WTC11 (cell line): ENCODE results near the gene MDM1. TPM values are rescaled to one million over a fixed set of nuclear protein-coding genes. Genes with fewer than 3 reads are reported as not detected.

Experiments
- ATAC-seq: fragments of 200-7000 bp; cut with Tn5 transposase; 2 replicates; pipeline ENCODE4 v1.10.0; 2021; ENCODE audit warnings: mild to moderate bottlenecking, moderate library complexity
- CTCF ChIA-PET: fragments of 300-600 bp; sonication (Branson Sonifier 250); formaldehyde crosslinking; loops from one replicate; lab custom pipeline; 2021; ENCODE audit warnings: antibody characterized with exemption; lab: Charles Lee
- POLR2A ChIA-PET: fragments of 350-600 bp; sonication (Branson Sonifier 250); formaldehyde crosslinking; loops from one replicate; lab custom pipeline; 2021; ENCODE audit warnings: antibody characterized with exemption; lab: Charles Lee
- DNase-seq: peaks from one replicate; pipeline ENCODE4 v3.0.0; 2021; ENCODE audit warnings: low spot score
- H3K27ac Mint-ChIP-seq: 2 replicates; pipeline ENCODE4 v1.8.0; 2021; ENCODE audit warnings: mixed read lengths
- H3K27me3 Mint-ChIP-seq: 2 replicates; pipeline ENCODE4 v1.8.0; 2021; ENCODE audit warnings: low read depth, mild to moderate bottlenecking, moderate library complexity, mixed read lengths
- H3K36me3 Mint-ChIP-seq: 2 replicates; pipeline ENCODE4 v1.8.0; 2021; ENCODE audit warnings: mixed read lengths
- H3K4me1 Mint-ChIP-seq: 2 replicates; pipeline ENCODE4 v1.8.0; 2022; ENCODE audit warnings: mixed read lengths
- H3K4me3 Mint-ChIP-seq: 2 replicates; pipeline ENCODE4 v1.8.0; 2021; ENCODE audit warnings: mild to moderate bottlenecking, moderate library complexity, mixed read lengths
- H3K9me3 Mint-ChIP-seq: 2 replicates; pipeline ENCODE4 v1.8.0; 2021; ENCODE audit warnings: mixed read lengths
- ATF1 ChIP-seq: sonication (generic); formaldehyde crosslinking; IDR thresholded peaks from 2 replicates; pipeline ENCODE4 v1.8.1; 2023; ENCODE audit warnings: mild to moderate bottlenecking, moderate library complexity, missing genetic modification reagents
- ATF6 ChIP-seq: sonication (generic); formaldehyde crosslinking; IDR thresholded peaks from 2 replicates; pipeline ENCODE4 v1.8.1; 2023; ENCODE audit warnings: mild to moderate bottlenecking, missing genetic modification reagents
- CDX4 ChIP-seq: fragments of 250-450 bp; sonication (Bioruptor Pico); IDR thresholded peaks from 2 replicates; pipeline ENCODE4 v1.9.0; 2021; ENCODE audit warnings: moderate library complexity, mild to moderate bottlenecking, inconsistent platforms, borderline replicate concordance
- CTCF ChIP-seq: fragments of 200-600 bp; IDR thresholded peaks from 2 replicates; pipeline ENCODE4 v1.8.0; 2022; ENCODE audit warnings: antibody characterized with exemption
- FOXP4 ChIP-seq: sonication (generic); formaldehyde crosslinking; IDR thresholded peaks from 2 replicates; pipeline ENCODE4 v1.8.0; 2022; ENCODE audit warnings: mild to moderate bottlenecking, missing genetic modification reagents
- GABPB1 ChIP-seq: sonication (generic); formaldehyde crosslinking; IDR thresholded peaks from 2 replicates; pipeline ENCODE4 v1.8.1; 2023; ENCODE audit warnings: mild to moderate bottlenecking, missing genetic modification reagents
- GRHL2 ChIP-seq: fragments of 250-450 bp; sonication (Bioruptor Pico); IDR thresholded peaks from 2 replicates; pipeline ENCODE4 v1.8.0; 2022; ENCODE audit warnings: mild to moderate bottlenecking, moderate library complexity; ENCODE audit not compliant: insufficient replicate concordance, severe bottlenecking
- NR1H2 ChIP-seq: sonication (generic); formaldehyde crosslinking; IDR thresholded peaks from 2 replicates; pipeline ENCODE4 v1.9.0; 2021; ENCODE audit warnings: mild to moderate bottlenecking, moderate library complexity, missing genetic modification reagents
- NR2C2 ChIP-seq: sonication (generic); formaldehyde crosslinking; IDR thresholded peaks from 2 replicates; pipeline ENCODE4 v1.8.0; 2022; ENCODE audit warnings: mild to moderate bottlenecking, missing genetic modification reagents
- PREB ChIP-seq: sonication (generic); formaldehyde crosslinking; IDR thresholded peaks from 2 replicates; pipeline ENCODE4 v1.8.1; 2022; ENCODE audit warnings: mild to moderate bottlenecking, missing genetic modification reagents, moderate library complexity, borderline replicate concordance
- PRRX2 ChIP-seq: fragments of 250-450 bp; sonication (Bioruptor Pico); IDR thresholded peaks from 2 replicates; pipeline ENCODE4 v1.8.0; 2021; ENCODE audit warnings: mild to moderate bottlenecking
- USF1 ChIP-seq: sonication (generic); formaldehyde crosslinking; IDR thresholded peaks from 2 replicates; pipeline ENCODE4 v1.8.0; 2022; ENCODE audit warnings: mild to moderate bottlenecking, missing genetic modification reagents
- ZBTB21 ChIP-seq: sonication (generic); formaldehyde crosslinking; IDR thresholded peaks from 2 replicates; pipeline ENCODE4 v1.8.1; 2023; ENCODE audit warnings: mild to moderate bottlenecking, missing genetic modification reagents, borderline replicate concordance
- ZNF121 ChIP-seq: sonication (generic); formaldehyde crosslinking; IDR thresholded peaks from 2 replicates; pipeline ENCODE4 v1.8.0; 2023; ENCODE audit warnings: missing genetic modification reagents
- ZNF263 ChIP-seq: sonication (generic); formaldehyde crosslinking; IDR thresholded peaks from 2 replicates; pipeline ENCODE4 v1.8.1; 2022; ENCODE audit warnings: low read depth, mild to moderate bottlenecking, moderate library complexity, missing genetic modification reagents
- ZNF396 ChIP-seq: fragments of 250-450 bp; sonication (Bioruptor Pico); IDR thresholded peaks from 2 replicates; pipeline ENCODE4 v1.8.0; 2021; ENCODE audit warnings: mild to moderate bottlenecking, moderate library complexity, borderline replicate concordance
- ZNF512 ChIP-seq: sonication (generic); formaldehyde crosslinking; IDR thresholded peaks from 2 replicates; pipeline ENCODE4 v1.8.1; 2022; ENCODE audit warnings: missing genetic modification reagents, borderline replicate concordance
- total RNA-seq: library from RNA; stranded (reverse); gene quantifications from 3 replicates; pipeline ENCODE4 v1.2.3, GENCODE V29; 2021

The MDM1 gene
- total RNA-seq, 1 experiment from 2014 or later = 9.1 TPM

GRCh38 chr12:68352067-68352466, 19.9 kb upstream of the MDM1 start:
- Mint-ChIP-seq H3K27me3 (peaks cover 8% of the 10 kb centered on the region), H3K4me3 (no peak overlapping the region), H3K27ac (no peak overlapping the region), H3K36me3 (no peaks in the 10 kb centered on the region), H3K9me3 (no peaks in the 10 kb centered on the region), H3K4me1 (no peaks in the 10 kb centered on the region)
- ChIA-PET CTCF (no interaction called here), POLR2A (no interaction called here)
- ATAC-seq (no peak), DNase-seq (no peak)
- TF ChIP-seq ATF6 (CRISPR knock-in tag) (no peak), ZNF121 (CRISPR knock-in tag) (no peak), GRHL2 (CRISPR knock-in tag) (no peak), FOXP4 (CRISPR knock-in tag) (no peak), PRRX2 (no peak), CDX4 (no peak), ZBTB21 (CRISPR knock-in tag) (no peak), ZNF263 (no peak), NR1H2 (CRISPR knock-in tag) (no peak), ZNF396 (CRISPR knock-in tag) (no peak), USF1 (CRISPR knock-in tag) (no peak), GABPB1 (CRISPR knock-in tag) (no peak), ATF1 (CRISPR knock-in tag) (no peak), ZNF512 (CRISPR knock-in tag) (no peak), PREB (CRISPR knock-in tag) (no peak), CTCF (no peak), NR2C2 (CRISPR knock-in tag) (no peak)
